ENCODE results near the gene CYTH4. TPM values are rescaled to one million over a fixed set of nuclear protein-coding genes. Genes with fewer than 3 reads are reported as not detected.

CYTH4 gene
- total RNA-seq, 1 experiment from 2014 or later, result 3.8 TPM

DNA sequence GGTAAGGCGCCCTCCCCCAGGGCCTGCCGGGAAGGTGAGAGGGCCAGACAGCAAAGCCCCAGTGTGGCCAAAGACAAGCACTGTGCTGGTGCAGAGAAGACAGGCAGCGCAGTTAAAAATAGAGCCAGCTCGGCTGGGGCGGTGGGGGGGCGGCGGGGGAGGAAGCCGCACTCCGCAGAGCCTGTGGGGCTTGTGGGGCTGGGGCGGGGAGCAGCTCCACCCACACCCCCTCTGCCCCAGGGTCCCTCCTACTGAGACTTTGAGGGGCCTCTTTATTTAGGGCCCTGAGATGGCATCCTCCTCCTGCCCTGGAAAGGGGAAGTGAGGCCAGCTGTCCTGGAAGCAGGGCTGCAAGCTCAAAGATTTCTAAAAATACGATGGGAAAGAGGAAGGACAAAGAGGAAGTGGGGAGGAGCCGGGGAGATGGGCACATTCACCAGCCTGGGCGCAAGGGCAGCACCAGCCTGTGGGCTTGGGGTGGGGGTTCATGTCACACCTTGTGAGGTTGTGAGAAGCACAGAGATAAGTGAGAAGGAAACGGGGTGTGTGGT lies 2.6 kb downstream of the CYTH4 start:
- no peaks in the 10 kb centered on the region for H3K36me3 ChIP-seq (ENCODE audit: control insufficient read depth in 1 of 2, insufficient read depth in 2 of 2, low read length in 2 of 2)
- no peaks in the 10 kb centered on the region for H3K9me2 ChIP-seq (ENCODE audit: insufficient read depth)
- no peak overlapping the region for H3K4me2 ChIP-seq (ENCODE audit: low read length)
- DNase-seq (ENCODE audit: low read depth, low spot score), result no peak
- CTCF ChIA-PET, result no interaction called here
- intact Hi-C loops (cut with micrococcal nuclease), result no loop called here
- H3K27ac ChIP-seq (ENCODE audit: low read depth, low read length), result no peak overlapping the region; the same call in 1 of the 2 replicates
- no peaks in the 10 kb centered on the region for H3K27me3 ChIP-seq (ENCODE audit: insufficient read depth, low read length)
- POLR2A ChIA-PET, result no interaction called here
- H4K20me1 ChIP-seq (ENCODE audit: insufficient read depth), result no peaks in the 10 kb centered on the region
- H3K4me3 ChIP-seq (replicated peaks in 1 of 2; ENCODE audit: low read depth in 1 of 2, low read length in 2 of 2), result no peak overlapping the region
- no peak overlapping the region for H3K9ac ChIP-seq (ENCODE audit: low read length)
- ATAC-seq, result no peak
- BruUV-seq (replicated peaks), result no TSS peak
- H3K9me3 ChIP-seq (ENCODE audit: control insufficient read depth in 1 of 2, insufficient read depth in 1 of 2, low read depth in 1 of 2, low read length in 2 of 2), result peaks cover 0 to 5% of the 10 kb centered on the region in 2 experiments; a peak in 1 of 4 replicates
- TF ChIP-seq JUND (IDR thresholded peaks at IDR 0.05) (no peak), EZH2phosphoT487 (IDR thresholded peaks at IDR 0.05; ENCODE audit: borderline replicate concordance) (no peak), ATF3 (IDR thresholded peaks at IDR 0.05) (no peak), TCF7L2 (IDR thresholded peaks at IDR 0.05; ENCODE audit: borderline replicate concordance, extremely low read depth, insufficient read depth, insufficient read length) (no peak), SIN3A (IDR thresholded peaks at IDR 0.05; ENCODE audit: low read depth) (no peak)
- TF ChIP-seq, protein P1, sequence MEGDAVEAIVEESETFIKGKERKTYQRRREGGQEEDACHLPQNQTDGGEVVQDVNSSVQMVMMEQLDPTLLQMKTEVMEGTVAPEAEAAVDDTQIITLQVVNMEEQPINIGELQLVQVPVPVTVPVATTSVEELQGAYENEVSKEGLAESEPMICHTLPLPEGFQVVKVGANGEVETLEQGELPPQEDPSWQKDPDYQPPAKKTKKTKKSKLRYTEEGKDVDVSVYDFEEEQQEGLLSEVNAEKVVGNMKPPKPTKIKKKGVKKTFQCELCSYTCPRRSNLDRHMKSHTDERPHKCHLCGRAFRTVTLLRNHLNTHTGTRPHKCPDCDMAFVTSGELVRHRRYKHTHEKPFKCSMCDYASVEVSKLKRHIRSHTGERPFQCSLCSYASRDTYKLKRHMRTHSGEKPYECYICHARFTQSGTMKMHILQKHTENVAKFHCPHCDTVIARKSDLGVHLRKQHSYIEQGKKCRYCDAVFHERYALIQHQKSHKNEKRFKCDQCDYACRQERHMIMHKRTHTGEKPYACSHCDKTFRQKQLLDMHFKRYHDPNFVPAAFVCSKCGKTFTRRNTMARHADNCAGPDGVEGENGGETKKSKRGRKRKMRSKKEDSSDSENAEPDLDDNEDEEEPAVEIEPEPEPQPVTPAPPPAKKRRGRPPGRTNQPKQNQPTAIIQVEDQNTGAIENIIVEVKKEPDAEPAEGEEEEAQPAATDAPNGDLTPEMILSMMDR (IDR thresholded peaks at IDR 0.05 in 2 of 3, conservative IDR thresholded peaks at IDR 0.05 in 1 of 3; ENCODE audit: borderline replicate concordance in 1 of 3, insufficient read depth in 1 of 3, low read depth in 2 of 3, low read length in 2 of 3), result no peak
- TF ChIP-seq, protein P2, sequence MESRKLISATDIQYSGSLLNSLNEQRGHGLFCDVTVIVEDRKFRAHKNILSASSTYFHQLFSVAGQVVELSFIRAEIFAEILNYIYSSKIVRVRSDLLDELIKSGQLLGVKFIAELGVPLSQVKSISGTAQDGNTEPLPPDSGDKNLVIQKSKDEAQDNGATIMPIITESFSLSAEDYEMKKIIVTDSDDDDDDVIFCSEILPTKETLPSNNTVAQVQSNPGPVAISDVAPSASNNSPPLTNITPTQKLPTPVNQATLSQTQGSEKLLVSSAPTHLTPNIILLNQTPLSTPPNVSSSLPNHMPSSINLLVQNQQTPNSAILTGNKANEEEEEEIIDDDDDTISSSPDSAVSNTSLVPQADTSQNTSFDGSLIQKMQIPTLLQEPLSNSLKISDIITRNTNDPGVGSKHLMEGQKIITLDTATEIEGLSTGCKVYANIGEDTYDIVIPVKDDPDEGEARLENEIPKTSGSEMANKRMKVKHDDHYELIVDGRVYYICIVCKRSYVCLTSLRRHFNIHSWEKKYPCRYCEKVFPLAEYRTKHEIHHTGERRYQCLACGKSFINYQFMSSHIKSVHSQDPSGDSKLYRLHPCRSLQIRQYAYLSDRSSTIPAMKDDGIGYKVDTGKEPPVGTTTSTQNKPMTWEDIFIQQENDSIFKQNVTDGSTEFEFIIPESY (IDR thresholded peaks at IDR 0.05; ENCODE audit: extremely low read depth, insufficient replicate concordance, low read length), result no peak
- RAD21 ChIA-PET (ENCODE audit: low non-redundant PET in 1 of 2, low total read pairs in 2 of 2, uncharacterized antibody in 2 of 2, unreplicated experiment in 2 of 2), result no interaction called here
- H3K79me2 ChIP-seq (ENCODE audit: insufficient read depth, low read length), result no peaks in the 10 kb centered on the region
- H2AFZ ChIP-seq (ENCODE audit: low read depth, low read length, poor library complexity, severe bottlenecking), result no peak overlapping the region
- H3K4me1 ChIP-seq (ENCODE audit: control insufficient read depth in 1 of 2, insufficient read depth in 2 of 2, low read length in 2 of 2), result peaks cover 10 to 24% of the 10 kb centered on the region in 2 experiments

All from HCT116 (cell line).